Colonic mucosa (tissue), 4 donors: Measurements from ENCODE around the gene GLI3. TPM values are rescaled to one million over a fixed set of nuclear protein-coding genes. Genes with fewer than 3 reads are reported as not detected.

Source experiments
- DNase-seq: peaks from one replicate; pipeline ENCODE4 v3.0.0-alpha.2; 2020
- H3K27ac ChIP-seq: fragments of 200-600 bp; one replicate; pipeline ENCODE4 v1.8.0; 2021
- H3K27me3 ChIP-seq: fragments of 200-600 bp; one replicate; pipeline ENCODE4 v1.8.0; 2021
- H3K36me3 ChIP-seq: fragments of 200-600 bp; one replicate; pipeline ENCODE4 v1.8.0; 2021
- H3K4me1 ChIP-seq: fragments of 200-600 bp; one replicate; pipeline ENCODE4 v1.8.0; 2021; ENCODE audit warnings: mild to moderate bottlenecking
- H3K4me3 ChIP-seq: fragments of 200-600 bp; one replicate; pipeline ENCODE4 v1.8.0; 2021
- H3K9ac ChIP-seq, 2 donors: one replicate each; pipeline ENCODE4 v1.7.0; 2013; ENCODE audit warnings: control low read depth in 2 of 2, low read depth in 2 of 2, low read length in 2 of 2
- H3K9me3 ChIP-seq: fragments of 200-600 bp; one replicate; pipeline ENCODE4 v1.8.0; 2021
- intact Hi-C: fragments of 100-400 bp; cut with DNase I; formaldehyde crosslinking; loops from one replicate; pipeline ENCODE4 v1.14.1; 2022
- total RNA-seq, 2 donors: library from RNA; stranded (reverse); fragmentation: NEBNext Ultra II Directional in 1 of 2; extraction: Animal tissue kit (Norgen Biotek cat#: 25700) in 1 of 2; gene quantifications; one replicate each; pipeline ENCODE4 v1.2.1, GENCODE V29; 2021
- TF ChIP-seq, protein P1 (sequence below): fragments of 200-600 bp; IDR thresholded peaks from one replicate; pipeline ENCODE4 v1.8.0; 2022; ENCODE audit warnings: antibody characterized with exemption, mild to moderate bottlenecking
- donor health status: healthy.
- donor health status: DM: no; HTN: no; CAD: no.
- donor health status: DM: no; HTN: no; CAD: no.

The GLI3 gene
- total RNA-seq, 2 donors from 2014 or later: 1.8 to 8.0 TPM

GRCh38 chr7:42093349-42093905, 143.6 kb downstream of the GLI3 start:
- Histone ChIP-seq H3K9me3 (no peaks in the 10 kb centered on the region), H3K4me1 (peaks cover 3% of the 10 kb centered on the region), H3K27me3 (no peaks in the 10 kb centered on the region), H3K27ac (no peak overlapping the region), H3K9ac (no peak overlapping the region), H3K4me3 (no peak overlapping the region), H3K36me3 (no peaks in the 10 kb centered on the region)
- intact Hi-C loops: no loop called here
- no peak for DNase-seq
- TF ChIP-seq, protein P1, sequence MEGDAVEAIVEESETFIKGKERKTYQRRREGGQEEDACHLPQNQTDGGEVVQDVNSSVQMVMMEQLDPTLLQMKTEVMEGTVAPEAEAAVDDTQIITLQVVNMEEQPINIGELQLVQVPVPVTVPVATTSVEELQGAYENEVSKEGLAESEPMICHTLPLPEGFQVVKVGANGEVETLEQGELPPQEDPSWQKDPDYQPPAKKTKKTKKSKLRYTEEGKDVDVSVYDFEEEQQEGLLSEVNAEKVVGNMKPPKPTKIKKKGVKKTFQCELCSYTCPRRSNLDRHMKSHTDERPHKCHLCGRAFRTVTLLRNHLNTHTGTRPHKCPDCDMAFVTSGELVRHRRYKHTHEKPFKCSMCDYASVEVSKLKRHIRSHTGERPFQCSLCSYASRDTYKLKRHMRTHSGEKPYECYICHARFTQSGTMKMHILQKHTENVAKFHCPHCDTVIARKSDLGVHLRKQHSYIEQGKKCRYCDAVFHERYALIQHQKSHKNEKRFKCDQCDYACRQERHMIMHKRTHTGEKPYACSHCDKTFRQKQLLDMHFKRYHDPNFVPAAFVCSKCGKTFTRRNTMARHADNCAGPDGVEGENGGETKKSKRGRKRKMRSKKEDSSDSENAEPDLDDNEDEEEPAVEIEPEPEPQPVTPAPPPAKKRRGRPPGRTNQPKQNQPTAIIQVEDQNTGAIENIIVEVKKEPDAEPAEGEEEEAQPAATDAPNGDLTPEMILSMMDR: no peak

DNA sequence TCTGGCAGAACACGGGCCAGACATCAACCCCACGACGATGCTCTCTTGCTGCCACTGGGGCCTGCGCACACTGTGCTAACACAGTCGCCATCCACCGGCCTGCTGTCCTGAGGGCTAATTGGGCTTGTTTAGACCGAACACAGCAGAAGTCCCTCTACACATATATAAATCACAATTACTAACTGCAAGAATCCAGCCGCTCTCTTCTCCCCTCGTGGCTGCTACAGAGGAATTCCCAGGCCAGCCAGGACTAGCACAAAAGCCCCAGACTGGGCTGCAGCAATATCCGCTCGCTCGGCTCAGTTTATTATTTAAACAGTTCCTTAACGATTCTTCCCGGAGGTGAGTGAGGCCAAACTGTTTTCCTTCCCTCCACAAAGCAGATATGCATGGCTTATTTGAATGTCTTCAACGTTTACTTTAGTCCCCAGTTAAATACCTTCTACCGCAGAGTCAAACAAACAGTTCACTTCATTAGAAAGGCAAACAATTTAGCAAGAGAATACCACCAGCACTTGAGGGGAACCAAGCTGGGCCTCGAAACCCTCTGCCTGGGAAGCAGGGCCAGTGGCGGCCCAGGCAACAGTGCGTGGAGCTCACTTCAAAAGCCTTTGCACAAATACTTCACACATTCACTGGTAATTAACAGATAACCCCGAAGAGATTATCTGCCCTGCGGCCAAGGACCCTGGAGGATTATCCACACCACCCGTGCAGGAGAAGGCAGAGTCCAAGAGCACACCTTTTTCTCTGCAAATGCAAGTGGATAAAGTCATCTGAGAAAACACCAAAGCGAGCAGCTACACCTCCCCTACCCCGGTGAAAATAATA, 145.3 kb downstream of the GLI3 start:
- Histone ChIP-seq H3K4me1 (no peaks in the 10 kb centered on the region), H3K9me3 (no peaks in the 10 kb centered on the region), H3K27me3 (no peaks in the 10 kb centered on the region), H3K4me3 (no peak overlapping the region), H3K9ac (no peak overlapping the region), H3K27ac (no peak overlapping the region), H3K36me3 (no peaks in the 10 kb centered on the region)
- TF ChIP-seq, protein P1: no peak
- intact Hi-C loops: no loop called here
- no peak for DNase-seq

DNA sequence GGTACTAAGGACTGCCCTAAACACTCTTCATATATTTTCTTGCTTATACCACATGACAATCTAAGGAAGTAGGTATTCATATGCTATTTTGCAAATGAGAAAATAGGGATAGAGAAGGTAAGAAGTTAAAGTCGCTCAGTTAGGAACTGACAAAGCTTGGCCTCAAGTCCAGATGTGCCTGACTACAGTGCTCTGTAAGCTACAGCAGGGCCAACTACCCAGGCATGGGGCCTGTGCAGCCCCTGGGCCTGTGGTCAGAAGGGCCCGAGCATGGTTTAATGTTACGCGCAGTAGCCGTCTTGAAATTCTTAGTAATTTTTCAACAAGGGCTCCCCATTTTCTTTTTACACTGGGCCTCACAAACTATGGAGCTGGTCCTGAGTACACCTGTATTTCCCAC, 146.2 kb downstream of the GLI3 start:
- Histone ChIP-seq H3K9me3 (no peaks in the 10 kb centered on the region), H3K4me1 (no peaks in the 10 kb centered on the region), H3K27ac (no peak overlapping the region), H3K9ac (no peak overlapping the region), H3K27me3 (no peaks in the 10 kb centered on the region), H3K4me3 (no peak overlapping the region), H3K36me3 (no peaks in the 10 kb centered on the region)
- TF ChIP-seq, protein P1: no peak
- intact Hi-C loops: no loop called here
- no peak for DNase-seq

DNA sequence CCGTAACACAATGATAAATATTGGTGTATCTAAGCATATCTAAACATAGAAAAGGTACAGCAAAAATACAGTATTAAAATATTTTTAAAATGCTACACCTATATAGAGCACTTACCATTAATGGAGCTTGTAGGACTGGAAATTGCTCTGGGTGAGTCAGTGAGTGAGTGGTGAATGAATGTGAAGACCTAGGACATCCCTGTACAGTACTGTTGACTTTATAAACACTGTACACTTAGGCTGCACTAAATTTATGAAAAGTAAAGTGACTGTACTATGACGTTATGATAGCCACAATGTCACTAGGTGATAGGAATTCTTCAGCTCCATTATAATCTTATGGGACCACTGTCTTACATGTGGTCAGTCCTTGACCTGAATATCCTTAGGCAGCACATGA, 147.0 kb downstream of the GLI3 start:
- H3K4me1 ChIP-seq: no peaks in the 10 kb centered on the region
- no peak for DNase-seq

GRCh38 chr7:42087616-42088015, 149.4 kb downstream of the GLI3 start:
- H3K27ac ChIP-seq: no peak overlapping the region
- no peaks in the 10 kb centered on the region for H3K27me3 ChIP-seq
- H3K4me1 ChIP-seq: no peaks in the 10 kb centered on the region
- H3K36me3 ChIP-seq: no peaks in the 10 kb centered on the region
- H3K9me3 ChIP-seq: no peaks in the 10 kb centered on the region
- TF ChIP-seq, protein P1: no peak
- intact Hi-C loops: loop anchor here (10.0 kb wide), 1 partner anchor 113 kb away; no protein-coding TSS in a partner anchor
- H3K4me3 ChIP-seq: no peak overlapping the region
- DNase-seq: no peak
- no peak overlapping the region for H3K9ac ChIP-seq

More for the DNA sequence above, 147.0 kb downstream of the GLI3 start:
- Histone ChIP-seq H3K27ac (no peak overlapping the region), H3K9ac (no peak overlapping the region), H3K36me3 (no peaks in the 10 kb centered on the region), H3K4me3 (no peak overlapping the region), H3K9me3 (no peaks in the 10 kb centered on the region), H3K27me3 (no peaks in the 10 kb centered on the region)
- TF ChIP-seq, protein P1: no peak
- intact Hi-C loops: no loop called here
